GM12864 (cell line): ENCODE measurements around the gene ALX4.

Experiments used
- DNase-seq: peaks from one replicate; pipeline ENCODE4 v3.0.0-alpha.2; 2011; ENCODE audit warnings: low read depth
- H3K4me3 ChIP-seq: 2 replicates; pipeline ENCODE4 v1.5.1; 2011; ENCODE audit warnings: mild to moderate bottlenecking, low read depth, low read length, control low read depth
- CTCF ChIP-seq: IDR thresholded peaks from 2 replicates; pipeline ENCODE4 v1.5.1; 2011; ENCODE audit warnings: low read depth, mild to moderate bottlenecking, moderate library complexity, low read length, control low read depth, inconsistent platforms; ENCODE audit errors: missing control alignments

Gene ALX4

DNA sequence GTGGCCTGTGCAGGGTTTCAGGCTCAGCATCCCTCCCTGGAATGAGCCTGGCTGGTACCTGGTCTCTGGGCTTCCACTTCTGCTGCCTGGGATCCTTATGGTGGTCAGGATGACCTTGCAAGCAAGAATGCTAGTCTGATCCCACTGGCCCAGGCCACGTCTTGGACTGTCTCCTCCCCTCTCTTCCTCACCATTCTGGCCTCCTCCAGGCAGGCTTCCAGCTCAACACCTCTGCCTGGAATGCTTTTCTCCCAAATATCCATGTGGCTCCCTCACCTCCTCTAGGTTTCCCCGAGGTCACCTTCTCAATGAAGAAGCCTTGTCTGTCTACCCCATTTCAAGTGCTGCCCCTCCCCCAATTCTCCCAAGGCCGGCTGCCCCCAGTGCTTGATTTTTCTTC, 39.4 kb upstream of the ALX4 start:
- H3K4me3 ChIP-seq = no peak overlapping the region
- no peak for TF ChIP-seq CTCF
- no peak for DNase-seq

DNA sequence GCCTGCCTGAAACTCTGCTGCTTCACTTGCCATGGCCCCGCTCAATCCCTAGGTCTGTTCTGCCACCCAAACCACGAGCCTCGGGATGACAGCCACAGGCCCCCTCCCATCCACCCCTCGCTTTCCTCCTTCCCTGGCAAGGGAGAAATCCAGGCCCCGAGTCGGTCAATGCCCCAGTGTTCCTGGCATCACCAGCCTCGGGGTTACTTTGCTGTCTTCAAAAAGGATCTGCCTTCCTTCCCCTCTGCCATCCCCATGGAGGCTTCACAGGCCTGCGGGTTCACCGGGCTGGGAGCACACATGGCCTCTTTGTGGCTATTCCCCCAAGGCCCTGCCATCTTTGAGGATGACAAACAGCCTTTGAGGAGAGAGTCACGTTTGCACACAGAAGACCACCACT, 38.8 kb upstream of the ALX4 start:
- DNase-seq = no peak
- no peak for TF ChIP-seq CTCF
- H3K4me3 ChIP-seq = no peak overlapping the region

- no peak overlapping the region for H3K4me3 ChIP-seq
- no peak for DNase-seq
- no peak for TF ChIP-seq CTCF
Measured at GRCh38 chr11:44348114-44348513, 38.2 kb upstream of the ALX4 start.

DNA sequence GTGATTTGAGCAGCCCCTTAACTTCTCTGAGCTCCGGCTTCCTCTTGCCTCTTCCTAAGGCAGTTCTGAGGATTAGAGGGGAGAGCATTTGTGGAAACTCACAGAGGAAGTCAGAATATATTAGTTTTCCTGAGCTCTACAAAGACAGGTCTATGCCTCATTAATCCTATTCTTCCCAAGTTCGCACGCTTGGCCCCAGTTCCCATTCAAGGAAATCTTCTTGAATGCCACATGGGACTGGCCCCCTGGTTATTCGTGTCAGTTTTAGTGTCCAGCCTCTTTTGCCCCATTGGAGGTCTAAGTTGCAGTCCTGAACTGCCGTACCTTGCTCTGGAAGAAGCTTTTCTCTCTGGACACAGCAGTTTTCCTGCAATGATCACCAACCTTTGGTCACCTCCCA, 37.6 kb upstream of the ALX4 start:
- no peak for DNase-seq
- no peak overlapping the region for H3K4me3 ChIP-seq
- no peak for TF ChIP-seq CTCF

DNA sequence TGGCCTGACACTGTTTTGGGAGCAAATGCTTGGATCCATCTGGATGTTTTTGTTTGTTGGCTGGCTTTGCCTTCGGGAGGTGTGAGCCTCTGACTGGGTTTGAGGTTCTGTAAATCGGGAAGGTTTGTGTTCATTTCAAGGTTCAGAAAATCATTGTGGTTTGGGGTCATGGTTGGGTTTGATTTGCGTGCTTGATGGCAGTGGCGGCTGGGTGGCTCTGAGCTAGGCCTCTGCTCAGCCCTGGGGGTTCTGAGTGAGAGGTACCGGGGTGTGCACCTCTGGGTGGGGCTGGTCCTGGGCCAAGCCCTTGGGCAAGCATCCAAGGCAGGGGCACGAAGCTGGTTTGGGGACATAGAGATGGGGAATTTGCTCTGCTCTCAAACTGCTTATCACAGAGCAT, 37.0 kb upstream of the ALX4 start:
- H3K4me3 ChIP-seq = no peak overlapping the region
- TF ChIP-seq CTCF = no peak
- DNase-seq = no peak

- TF ChIP-seq CTCF = no peak
Measured at GRCh38 chr11:44345781-44346180, 35.8 kb upstream of the ALX4 start.

GRCh38 chr11:44344921-44345320, 35.0 kb upstream of the ALX4 start:
- H3K4me3 ChIP-seq = no peak overlapping the region
- TF ChIP-seq CTCF = no peak
- DNase-seq = no peak

More at GRCh38 chr11:44345781-44346180, 35.8 kb upstream of the ALX4 start:
- DNase-seq = no peak
- H3K4me3 ChIP-seq = no peak overlapping the region
